Activated T-cell treated with anti-CD3 and anti-CD28 coated beads for 1 hour (primary cell): Measurements from ENCODE around the gene FOCAD.
"Not testable (repeated sequence)": the region's sequence is repeated elsewhere in the genome, so short reads cannot be mapped to it uniquely, and the experiment has no call there.

Experiments
- DNase-seq: peaks from one replicate; pipeline ENCODE4 v3.0.0-alpha.2; 2020; ENCODE audit warnings: low read depth

The FOCAD gene, protein sequence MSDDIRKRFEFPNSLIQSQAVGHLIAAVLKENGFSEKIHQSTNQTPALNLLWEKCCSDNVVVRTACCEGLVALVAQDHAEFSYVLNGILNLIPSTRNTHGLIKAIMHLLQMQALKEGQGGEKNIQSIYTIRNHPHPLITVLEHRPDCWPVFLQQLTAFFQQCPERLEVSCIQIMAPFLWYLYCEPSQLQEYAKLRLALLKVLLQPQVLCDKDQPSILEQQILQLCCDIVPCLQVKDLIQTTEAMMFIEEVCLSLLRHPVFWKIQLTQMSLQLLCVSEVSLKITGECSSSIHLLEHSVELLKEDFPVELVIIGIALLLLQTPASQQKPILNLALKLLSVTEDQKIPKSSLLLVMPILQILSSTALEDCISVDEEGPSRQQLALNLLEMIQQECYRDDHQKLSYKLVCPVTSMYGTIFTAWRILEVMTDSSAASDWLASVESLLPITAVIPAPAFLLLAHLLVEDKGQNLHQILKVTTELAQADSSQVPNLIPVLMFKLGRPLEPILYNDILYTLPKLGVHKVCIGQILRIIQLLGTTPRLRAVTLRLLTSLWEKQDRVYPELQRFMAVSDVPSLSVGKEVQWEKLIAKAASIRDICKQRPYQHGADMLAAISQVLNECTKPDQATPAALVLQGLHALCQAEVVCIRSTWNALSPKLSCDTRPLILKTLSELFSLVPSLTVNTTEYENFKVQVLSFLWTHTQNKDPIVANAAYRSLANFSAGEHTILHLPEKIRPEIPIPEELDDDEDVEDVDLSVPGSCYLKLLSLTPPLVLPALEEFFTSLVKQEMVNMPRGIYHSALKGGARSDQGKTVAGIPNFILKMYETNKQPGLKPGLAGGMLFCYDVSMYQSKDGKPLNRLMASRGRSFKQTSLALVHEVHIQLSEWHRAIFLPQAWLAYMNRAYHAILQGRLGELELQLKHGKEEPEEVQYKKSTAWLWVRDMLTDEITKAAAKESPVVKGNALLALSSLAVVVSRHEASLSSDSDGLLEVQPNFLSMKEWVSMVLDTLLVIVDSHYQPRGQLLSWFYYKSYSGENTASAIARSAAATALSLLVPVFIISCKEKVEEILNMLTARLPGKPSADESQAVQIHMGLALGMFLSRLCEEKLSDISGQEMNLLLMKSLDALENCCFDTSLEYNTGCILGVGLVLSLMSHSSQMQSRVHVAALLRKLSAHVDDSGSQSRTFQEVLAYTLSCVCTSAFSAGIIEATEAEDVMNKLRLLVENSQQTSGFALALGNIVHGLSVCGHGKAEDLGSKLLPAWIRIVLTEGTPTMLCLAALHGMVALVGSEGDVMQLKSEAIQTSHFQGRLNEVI (N-terminal part only)

DNA sequence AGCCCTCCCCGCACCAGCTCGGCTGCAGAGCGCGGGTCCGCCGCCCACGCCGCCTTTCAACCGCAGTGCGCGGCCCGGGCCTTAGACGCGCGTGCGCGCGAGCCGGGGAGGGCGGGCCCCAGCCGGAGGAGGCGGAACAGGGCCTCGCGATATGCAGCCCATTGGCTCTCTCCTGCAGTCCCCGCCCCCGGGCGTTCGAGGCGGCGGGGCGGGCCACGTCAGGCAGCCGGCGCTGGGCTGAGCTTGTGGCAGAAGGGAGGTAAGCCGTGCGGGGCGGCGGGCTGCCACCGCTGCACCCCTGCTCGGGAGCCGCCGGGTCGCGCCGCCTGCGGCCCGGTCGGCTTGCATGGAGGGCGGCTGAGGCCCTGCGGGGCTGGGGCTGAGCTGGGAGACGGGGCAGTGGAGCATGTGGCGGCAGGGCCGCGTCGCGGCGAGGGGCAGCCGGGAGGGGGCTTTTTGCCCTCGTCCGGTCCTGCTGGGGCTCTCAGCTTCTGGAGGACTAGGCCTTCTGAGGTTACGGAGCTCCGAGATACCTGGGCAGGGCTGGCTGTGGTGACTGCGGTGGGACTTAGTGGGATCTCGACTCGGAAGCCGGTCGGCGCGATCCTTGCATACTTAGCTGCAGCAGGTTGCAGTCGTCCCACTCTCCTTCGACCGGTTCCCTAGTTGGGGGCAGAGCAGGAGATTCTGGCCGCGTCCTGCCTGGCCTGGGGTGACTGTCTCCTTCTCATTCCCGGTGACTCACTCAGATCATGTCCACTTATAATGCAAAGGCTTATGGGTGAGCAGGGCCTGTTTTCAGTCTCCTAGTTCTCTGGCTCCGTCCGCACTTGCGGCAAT is at the start of gene FOCAD:
Gene FOCAD (plus strand): TSS at position 225 of the 840 bp plus-strand sequence. CDS start 31,095 bp downstream, outside the sequence.
- peak; percentile 93 for DNase-seq

DNA sequence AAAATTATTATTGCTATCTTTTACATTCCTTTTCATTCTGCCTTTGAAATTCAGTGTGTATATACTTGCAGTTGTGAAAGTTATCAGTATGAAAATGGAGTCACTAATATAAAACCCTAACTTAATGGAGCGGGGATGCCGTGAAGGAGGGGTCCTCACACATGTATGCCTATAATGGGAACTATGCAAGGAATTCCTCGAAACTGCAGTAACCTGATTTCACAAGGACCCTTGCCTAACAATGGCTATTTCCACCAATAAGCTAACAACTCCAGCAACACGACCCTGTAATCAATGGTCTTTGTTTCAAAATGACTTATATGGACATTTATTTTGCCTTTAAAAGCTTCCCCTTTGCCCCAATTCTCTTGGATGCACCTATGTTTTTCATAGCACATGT is 49.2 kb upstream of the FOCAD start:
- no peak for DNase-seq

- DNase-seq = no peak
Observed at GRCh38 chr9:20636888-20637440, 47.1 kb upstream of the FOCAD start.

- peak; percentile 78 for DNase-seq
Observed at GRCh38 chr9:20640331-20641187, 43.5 kb upstream of the FOCAD start.

- no peak for DNase-seq
Observed at GRCh38 chr9:20642045-20642444, 42.0 kb upstream of the FOCAD start.

- DNase-seq = no peak
Observed at GRCh38 chr9:20643660-20644059, 40.4 kb upstream of the FOCAD start.

GRCh38 chr9:20646656-20647055 is 37.4 kb upstream of the FOCAD start:
- no peak for DNase-seq

DNA sequence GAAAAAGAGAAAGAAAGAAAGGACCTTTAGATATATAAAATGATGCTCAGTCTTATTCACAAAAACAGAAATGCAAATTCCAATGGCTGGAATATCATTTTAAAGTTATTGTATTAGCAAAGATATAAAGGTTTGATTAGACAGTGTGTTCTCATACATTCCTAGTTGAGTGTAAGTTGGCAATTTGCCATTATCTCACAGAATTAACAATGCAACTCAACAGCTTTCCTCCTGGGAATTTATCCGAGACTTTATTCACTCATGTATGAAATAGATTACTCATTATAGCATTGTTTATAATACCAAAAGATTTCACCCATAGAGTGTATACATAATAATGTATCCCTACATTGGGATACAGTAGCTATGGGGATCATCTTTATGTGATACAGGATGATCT is 34.7 kb upstream of the FOCAD start:
- DNase-seq = no peak

DNA sequence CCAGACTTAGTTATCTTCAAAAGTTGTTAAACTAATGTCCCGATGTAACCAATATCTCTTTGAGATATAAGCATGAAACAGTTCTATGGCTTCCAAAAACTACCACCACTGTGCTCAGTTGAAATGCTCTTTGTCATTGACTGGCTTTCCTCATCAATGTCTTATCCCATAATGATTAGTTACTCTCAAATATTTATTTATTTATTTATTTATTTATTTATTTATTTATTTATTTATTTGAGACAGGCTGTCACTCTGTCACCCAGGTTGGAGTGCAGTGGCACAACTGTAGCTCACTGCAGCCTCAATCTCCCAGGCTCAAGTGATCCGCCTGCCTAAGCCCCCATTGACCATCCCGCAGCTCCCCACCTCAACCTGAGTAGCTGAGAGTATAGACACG is 33.7 kb upstream of the FOCAD start:
- no peak for DNase-seq

DNA sequence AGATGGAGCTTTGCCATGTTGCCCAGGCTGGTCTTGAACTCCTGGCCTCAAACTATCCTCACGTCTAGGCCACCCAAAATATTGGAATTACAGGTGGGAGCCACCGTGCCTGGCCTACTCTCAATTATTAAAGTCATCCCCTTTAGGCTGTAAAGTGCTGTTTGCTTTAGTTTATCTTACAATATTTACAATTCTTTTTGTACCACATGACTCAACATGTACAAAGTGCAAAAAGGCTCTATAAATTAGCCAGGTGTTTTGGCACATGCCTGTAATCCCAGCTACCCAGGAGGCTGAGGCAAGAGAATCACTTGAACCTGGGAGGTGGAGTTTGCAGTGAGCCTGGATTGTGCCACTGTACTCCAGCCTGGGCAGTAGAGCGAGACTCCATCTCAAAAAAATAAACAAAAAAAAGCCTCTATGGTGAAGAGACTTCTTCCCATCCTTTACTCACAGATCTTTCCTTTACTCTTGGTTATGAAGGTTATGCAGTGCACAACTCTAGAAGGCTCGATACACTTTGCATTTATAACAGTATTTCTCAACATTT is 33.2 kb upstream of the FOCAD start:
- DNase-seq = no peak

DNA sequence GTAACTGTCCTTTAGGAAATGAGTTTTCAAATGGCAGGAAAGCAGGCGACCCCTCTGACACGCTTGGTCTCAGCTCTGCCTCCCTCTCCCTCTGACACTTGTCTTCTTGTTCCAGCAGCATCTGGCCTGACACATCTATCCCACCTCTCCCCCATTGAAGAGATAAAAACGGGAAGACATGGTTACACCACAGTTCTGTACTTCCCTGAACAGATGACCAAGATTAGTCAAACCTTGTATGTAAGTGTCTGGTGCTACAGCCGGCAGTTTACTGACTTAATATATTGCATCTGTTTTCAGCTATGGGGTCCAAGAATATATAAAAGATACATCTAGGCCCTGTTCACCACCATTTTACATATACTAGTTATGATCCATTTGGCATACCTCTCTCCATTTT is 32.1 kb upstream of the FOCAD start:
- DNase-seq = no peak

- DNase-seq = not testable (repeated sequence)
Observed at GRCh38 chr9:20658246-20658667, 25.8 kb upstream of the FOCAD start.

DNA sequence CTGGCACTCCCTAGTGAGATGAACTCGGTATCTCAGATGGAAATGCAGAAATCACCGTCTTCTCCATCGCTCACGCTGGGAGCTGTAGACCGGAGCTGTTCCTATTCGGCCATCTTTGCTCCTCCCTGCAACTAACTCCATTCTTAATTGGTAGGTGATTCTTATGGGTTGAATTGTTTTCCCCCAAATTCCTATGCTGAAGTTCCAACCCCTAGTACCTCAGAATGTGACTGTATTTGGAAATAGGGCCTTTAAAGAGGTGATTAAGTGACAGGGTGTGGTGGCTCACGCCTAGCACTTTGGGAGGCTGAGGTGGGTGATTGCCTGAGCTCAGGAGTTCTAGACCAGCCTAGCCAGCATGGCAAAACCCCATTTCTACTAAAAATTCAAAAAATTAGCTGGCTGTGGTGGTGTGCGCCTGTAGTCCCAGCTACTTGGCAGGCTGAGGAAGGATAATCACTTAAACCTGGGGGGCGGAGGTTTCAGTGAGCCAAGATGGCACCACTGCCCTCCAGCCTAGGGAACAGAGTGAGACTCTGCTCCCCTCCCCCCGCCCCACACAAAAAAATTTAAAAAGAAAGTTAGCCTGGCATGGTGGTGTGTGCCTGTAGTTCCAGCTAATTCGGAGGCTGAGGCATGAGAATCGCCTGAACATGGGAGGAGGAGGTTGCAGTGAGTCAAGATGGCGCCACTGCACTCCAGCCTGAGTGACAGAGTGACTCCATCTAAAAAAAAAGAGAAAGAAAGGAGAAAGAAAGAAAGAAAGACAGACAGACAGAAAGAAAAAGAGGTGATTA is 25.2 kb upstream of the FOCAD start:
- no peak for DNase-seq

DNA sequence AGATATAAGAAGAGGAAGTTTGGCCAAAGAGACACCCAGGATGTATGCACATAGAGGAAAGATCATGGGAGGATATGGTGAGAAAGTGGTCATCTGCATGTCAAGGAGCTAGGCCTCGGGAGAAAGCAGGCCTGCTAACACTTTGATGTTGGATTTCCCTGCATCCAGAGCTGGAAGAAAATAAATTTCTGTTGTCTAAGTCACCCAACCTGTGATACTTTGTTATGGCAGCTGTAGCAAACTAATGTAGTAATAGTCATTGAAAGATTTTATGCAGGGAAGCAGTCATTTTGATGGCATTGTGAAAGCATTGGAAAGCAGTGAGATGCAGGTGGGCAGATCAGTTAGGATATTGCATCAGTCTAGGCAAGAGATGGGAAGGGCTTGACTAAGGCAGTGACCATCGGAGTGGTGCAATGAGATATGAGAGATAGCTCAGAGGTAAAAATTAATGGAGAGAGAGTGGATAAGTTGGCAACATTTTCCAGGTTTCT is 24.5 kb upstream of the FOCAD start:
- no peak for DNase-seq

DNA sequence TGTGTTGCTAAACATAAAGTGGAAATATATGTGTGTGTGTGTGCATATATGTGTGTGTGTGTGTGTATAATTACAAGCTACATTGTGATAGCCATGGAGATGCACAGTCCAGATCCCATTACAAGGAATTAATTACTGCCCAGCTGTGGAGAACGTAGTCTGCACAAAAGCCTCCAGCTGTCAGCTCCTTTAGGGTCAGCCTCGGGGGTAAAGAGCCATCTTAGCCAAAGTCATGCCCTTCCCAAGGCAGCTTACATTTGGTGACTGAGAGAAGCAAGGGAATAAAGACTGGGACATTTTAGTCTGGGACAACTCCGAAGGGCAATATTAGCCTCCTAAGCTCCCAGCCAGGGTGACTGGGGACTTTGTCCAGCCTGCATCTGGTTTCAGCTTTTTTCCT is 21.9 kb upstream of the FOCAD start:
- DNase-seq = no peak

DNA sequence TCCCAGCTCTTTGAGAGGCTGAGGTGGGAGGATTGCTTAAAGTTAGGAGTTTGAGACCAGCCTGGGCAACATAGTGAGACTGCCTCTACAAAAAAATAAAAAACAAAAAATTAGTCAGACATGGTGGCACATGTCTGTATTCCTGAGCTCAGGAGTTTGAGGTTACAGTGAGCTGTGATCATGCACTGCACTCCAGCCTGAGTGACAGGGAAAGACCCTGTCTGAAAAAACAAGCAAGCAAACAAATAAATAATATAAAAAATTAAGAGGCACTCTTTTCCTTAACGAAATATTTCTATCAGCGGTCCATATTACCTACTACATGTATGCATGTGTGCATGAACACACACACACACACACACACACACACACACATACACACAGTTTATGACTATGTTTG is 20.9 kb upstream of the FOCAD start:
- no peak for DNase-seq

- no peak for DNase-seq
Observed at GRCh38 chr9:20664501-20664900, 19.6 kb upstream of the FOCAD start.

GRCh38 chr9:20670395-20670794 is 13.7 kb upstream of the FOCAD start:
- no peak for DNase-seq

GRCh38 chr9:20671635-20672034 is 12.4 kb upstream of the FOCAD start:
- no peak for DNase-seq
